Lung (tissue), 12 donors: ENCODE data around the gene EZH1. TPM values are rescaled to one million over a fixed set of nuclear protein-coding genes. Genes with fewer than 3 reads are reported as not detected.

Source experiments
- ATAC-seq: fragments of 200-7000 bp; cut with Tn5 transposase; one replicate; pipeline ENCODE4 v1.9.1; 2020; ENCODE audit warnings: moderate number of reproducible peaks; ENCODE audit not compliant: insufficient read depth, low FRiP score
- DNase-seq, 3 donors: peaks; one replicate each; pipeline ENCODE4 v3.0.0-alpha.2; 2013 to 2017
- H3K27ac ChIP-seq, 2 donors: one replicate each; pipeline ENCODE4 v1.5.1; 2013; ENCODE audit warnings: mild to moderate bottlenecking in 2 of 2, moderate library complexity in 2 of 2, control low read depth in 1 of 2, inconsistent platforms in 1 of 2, low read depth in 1 of 2, low read length in 1 of 2
- H3K27me3 ChIP-seq, 3 donors: one replicate each; pipeline ENCODE4 v1.5.1; 2013; ENCODE audit warnings: low read length in 2 of 3; ENCODE audit not compliant: control insufficient read depth in 3 of 3, insufficient read depth in 3 of 3
- H3K36me3 ChIP-seq, 4 donors: one replicate each; pipeline ENCODE4 v1.5.1; 2013; ENCODE audit warnings: low read length in 4 of 4, mild to moderate bottlenecking in 1 of 4, moderate library complexity in 1 of 4; ENCODE audit not compliant: control insufficient read depth in 4 of 4, insufficient read depth in 4 of 4
- H3K4me1 ChIP-seq, 5 donors: one replicate each; pipeline ENCODE4 v1.5.1; 2013; ENCODE audit warnings: low read length in 5 of 5, mild to moderate bottlenecking in 2 of 5, moderate library complexity in 1 of 5; ENCODE audit not compliant: control insufficient read depth in 5 of 5, insufficient read depth in 5 of 5
- H3K4me3 ChIP-seq: one replicate; pipeline ENCODE4 v1.5.1; 2013; ENCODE audit warnings: mild to moderate bottlenecking, control low read depth, moderate library complexity
- H3K9ac ChIP-seq, 2 donors: one replicate each; pipeline ENCODE4 v1.5.1; 2013; ENCODE audit warnings: low read length in 2 of 2, control low read depth in 1 of 2; ENCODE audit not compliant: insufficient read depth in 1 of 2
- H3K9me3 ChIP-seq, 4 donors: one replicate each; pipeline ENCODE4 v1.5.1; 2013; ENCODE audit warnings: low read length in 3 of 4, mild to moderate bottlenecking in 1 of 4, moderate library complexity in 1 of 4; ENCODE audit not compliant: control insufficient read depth in 4 of 4, insufficient read depth in 3 of 4
- CTCF ChIP-seq: IDR thresholded peaks from 2 replicates; pipeline ENCODE4 v1.5.1; 2012; ENCODE audit warnings: mild to moderate bottlenecking; ENCODE audit errors: control extremely low read depth, extremely low read depth
- WGBS, 2 donors: extraction: QIAGEN DNeasy Blood & Tissue Kit; methylation state at CpG; one replicate each; pipeline ENCODE4 v1.1.7; 2013; 5-methylcytosine and 5-hydroxymethylcytosine counted together
- polyA plus RNA-seq, 2 donors: library from polyadenylated mRNA; stranded (reverse); fragments of 200-250 nt; gene quantifications; one replicate each; pipeline ENCODE4 v1.2.1, GENCODE V29; 2013
- total RNA-seq, 2 donors: library from RNA; depleted of rRNA in 1 of 2; stranded (reverse); fragments of >200 nt in 1 of 2; gene quantifications; one replicate each; pipeline ENCODE4 v1.2.1, GENCODE V29; 2014 to 2021
- donor health status: control.
- donor health status: control.
- donor health status: Bipolar disorder and iron deficiency.
- donor health status: healthy.
- donor health status: DM: yes; HTN: yes; CAD: no.

The EZH1 gene
- total and polyA plus RNA-seq, 4 donors = 20.7 to 53.2 (median 27.4) TPM

GRCh38 chr17:42779304-42779935 is 34.6 kb upstream of the EZH1 start:
- WGBS, 2 donors = 81 to 84% methylated on average over 3 of the region's 3 CpGs
- H3K27me3 ChIP-seq = peaks cover 0 to 39% (median 30%) of the 10 kb centered on the region in 3 donors
- no peak for DNase-seq
- TF ChIP-seq CTCF = no peak
- no peak overlapping the region for H3K9ac ChIP-seq
- peaks cover 3 to 21% (median 17%) of the 10 kb centered on the region in 4 donors for H3K36me3 ChIP-seq
- H3K9me3 ChIP-seq = no peaks in the 10 kb centered on the region
- no peak for ATAC-seq
- no peak overlapping the region for H3K27ac ChIP-seq
- no peak overlapping the region for H3K4me3 ChIP-seq
- H3K4me1 ChIP-seq = peaks cover 0 to 31% (median 10%) of the 10 kb centered on the region in 5 donors

- H3K27ac ChIP-seq = no peak overlapping the region
- H3K9me3 ChIP-seq = no peaks in the 10 kb centered on the region
- DNase-seq = no peak
- H3K4me1 ChIP-seq = peaks cover 0 to 28% (median 6%) of the 10 kb centered on the region in 5 donors
- no peak for ATAC-seq
- TF ChIP-seq CTCF = no peak
- H3K9ac ChIP-seq = no peak overlapping the region
- peaks cover 0 to 30% (median 23%) of the 10 kb centered on the region in 3 donors for H3K27me3 ChIP-seq
- no peak overlapping the region for H3K4me3 ChIP-seq
- H3K36me3 ChIP-seq = peaks cover 3 to 21% (median 17%) of the 10 kb centered on the region in 4 donors
- 92 to 96% methylated on average over 5 of the region's 5 CpGs for WGBS, 2 donors
These were observed 33.7 kb upstream of the EZH1 start for GRCh38 chr17:42778570-42778969.

GRCh38 chr17:42775534-42776098 is 30.8 kb upstream of the EZH1 start:
- no peak for TF ChIP-seq CTCF
- Histone ChIP-seq H3K27me3 (peaks cover 0 to 3% (median 0%) of the 10 kb centered on the region in 3 donors), H3K4me1 (peaks cover 0 to 20% (median 4%) of the 10 kb centered on the region in 5 donors), H3K36me3 (peaks cover 3 to 21% (median 19%) of the 10 kb centered on the region in 4 donors), H3K27ac (no peak overlapping the region), H3K9me3 (no peaks in the 10 kb centered on the region), H3K9ac (no peak overlapping the region), H3K4me3 (no peak overlapping the region)
- no peak for ATAC-seq
- 60 to 61% methylated on average over 3 of the region's 3 CpGs for WGBS, 2 donors
- DNase-seq = no peak
